Lower leg skin (tissue), 3 donors: ENCODE results near the gene LIF.

Experiments used
- POLR2A ChIP-seq, 2 donors: fragments of 450-650 bp; IDR thresholded peaks; one replicate each; pipeline ENCODE4 v1.6.1; 2016 to 2017; ENCODE audit warnings: antibody characterized with exemption in 2 of 2, mild to moderate bottlenecking in 1 of 2, moderate library complexity in 1 of 2
- TF ChIP-seq, protein P1 (sequence below), 3 donors: fragments of 450-650 bp; IDR thresholded peaks; one replicate each; pipeline ENCODE4 v1.5.1; 2016; ENCODE audit warnings: antibody characterized with exemption in 3 of 3, mild to moderate bottlenecking in 3 of 3, moderate library complexity in 2 of 3

DNA sequence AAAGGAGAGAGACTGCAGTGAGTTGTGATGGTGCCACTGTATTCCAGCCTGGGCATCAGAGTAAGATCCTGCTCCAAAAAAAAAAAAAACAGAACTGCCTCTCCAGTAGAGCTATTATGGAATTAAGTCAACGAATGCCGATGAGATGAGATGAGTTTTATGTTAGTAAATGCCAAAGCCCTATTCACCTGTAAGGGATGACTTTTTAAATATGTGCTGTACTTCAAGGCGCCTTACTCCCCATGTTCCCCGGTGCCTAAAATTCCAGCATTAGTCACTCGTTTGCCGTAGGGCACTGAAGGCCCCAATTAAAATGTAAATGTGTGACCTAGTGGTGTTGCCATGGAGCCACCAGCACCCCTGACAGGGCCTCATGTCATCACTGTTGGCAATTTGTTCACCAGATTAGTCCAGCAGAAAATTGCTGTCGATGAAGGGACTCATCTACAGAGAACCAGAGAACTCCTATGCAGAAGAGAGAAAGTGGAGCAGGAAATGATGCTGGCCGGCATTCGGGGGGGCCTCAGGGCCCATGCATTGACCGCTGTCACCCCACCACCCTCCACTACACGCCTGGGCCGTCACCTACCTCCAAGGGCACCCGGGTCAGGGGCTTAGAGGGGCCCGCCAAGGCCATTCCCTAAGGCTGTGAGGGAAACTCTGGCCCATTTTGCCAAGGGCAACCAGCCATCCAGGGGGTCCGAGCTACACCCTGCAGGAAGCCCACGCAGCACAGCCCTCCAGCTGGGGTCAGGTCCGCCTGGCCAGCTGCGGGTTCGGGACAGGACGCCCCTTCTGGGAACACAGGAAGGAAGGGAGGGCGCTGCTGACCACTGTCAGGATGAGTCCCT, 17.8 kb downstream of the LIF start:
- TF ChIP-seq, protein P1, sequence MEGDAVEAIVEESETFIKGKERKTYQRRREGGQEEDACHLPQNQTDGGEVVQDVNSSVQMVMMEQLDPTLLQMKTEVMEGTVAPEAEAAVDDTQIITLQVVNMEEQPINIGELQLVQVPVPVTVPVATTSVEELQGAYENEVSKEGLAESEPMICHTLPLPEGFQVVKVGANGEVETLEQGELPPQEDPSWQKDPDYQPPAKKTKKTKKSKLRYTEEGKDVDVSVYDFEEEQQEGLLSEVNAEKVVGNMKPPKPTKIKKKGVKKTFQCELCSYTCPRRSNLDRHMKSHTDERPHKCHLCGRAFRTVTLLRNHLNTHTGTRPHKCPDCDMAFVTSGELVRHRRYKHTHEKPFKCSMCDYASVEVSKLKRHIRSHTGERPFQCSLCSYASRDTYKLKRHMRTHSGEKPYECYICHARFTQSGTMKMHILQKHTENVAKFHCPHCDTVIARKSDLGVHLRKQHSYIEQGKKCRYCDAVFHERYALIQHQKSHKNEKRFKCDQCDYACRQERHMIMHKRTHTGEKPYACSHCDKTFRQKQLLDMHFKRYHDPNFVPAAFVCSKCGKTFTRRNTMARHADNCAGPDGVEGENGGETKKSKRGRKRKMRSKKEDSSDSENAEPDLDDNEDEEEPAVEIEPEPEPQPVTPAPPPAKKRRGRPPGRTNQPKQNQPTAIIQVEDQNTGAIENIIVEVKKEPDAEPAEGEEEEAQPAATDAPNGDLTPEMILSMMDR (IDR thresholded peaks at IDR 0.05): no peak
- no peak for TF ChIP-seq POLR2A (IDR thresholded peaks at IDR 0.05)
